Measurements from ENCODE around the gene TEAD3.

TEAD3 gene

GRCh38 chr6:35501784-35502183, 4.9 kb upstream of the TEAD3 start:
- Histone ChIP-seq H3K4me3 (ENCODE audit: low read depth in 1 of 2, low read length in 2 of 2) (no peak overlapping the region), H3K4me2 (ENCODE audit: insufficient read depth, low read length) (no peak overlapping the region), H3K4me1 (ENCODE audit: insufficient read depth, low read length) (peaks cover 12% of the 10 kb centered on the region), H4K20me1 (ENCODE audit: insufficient read depth, low read length) (peaks cover 4% of the 10 kb centered on the region; the same call in 1 of the 2 replicates), H3K9ac (ENCODE audit: low read depth, low read length) (no peak overlapping the region), H2AFZ (ENCODE audit: low read depth, low read length) (no peak overlapping the region), H3K36me3 (ENCODE audit: insufficient read depth, low read length) (no peaks in the 10 kb centered on the region), H3K79me2 (ENCODE audit: insufficient read depth, low read length) (no peaks in the 10 kb centered on the region), H3K27me3 (ENCODE audit: insufficient read depth, low read length, poor library complexity) (peaks cover 36% of the 10 kb centered on the region), H3K9me3 (ENCODE audit: insufficient read depth, low read length, severe bottlenecking) (no peaks in the 10 kb centered on the region), H3K27ac (ENCODE audit: low read length) (no peak overlapping the region)
- ATAC-seq (ENCODE audit: insufficient read depth, low read depth) = no peak
- no peak for TF ChIP-seq CTCF (IDR thresholded peaks at IDR 0.05; ENCODE audit: borderline replicate concordance, extremely low read depth, low read length, poor library complexity, severe bottlenecking)
- no peak for DNase-seq

DNA sequence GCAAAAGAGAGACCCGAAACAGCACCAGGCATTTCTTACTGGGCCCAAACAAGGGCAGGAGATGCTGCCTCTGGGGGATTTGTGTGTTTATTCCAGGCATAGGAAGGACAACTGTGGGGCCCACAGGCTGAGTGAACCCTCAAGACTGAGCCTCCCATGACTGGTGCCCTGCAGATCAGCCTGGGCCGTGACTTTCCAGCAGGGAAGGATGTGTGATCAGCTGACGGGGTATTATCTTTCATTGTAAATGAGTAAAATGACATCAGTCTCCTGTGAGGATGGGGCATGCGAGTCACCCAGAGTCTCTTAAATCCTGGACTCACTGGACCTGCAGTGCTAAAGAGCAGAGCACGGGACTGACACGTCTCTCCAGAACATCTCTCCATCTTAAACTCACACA, 3.9 kb upstream of the TEAD3 start:
- Histone ChIP-seq H3K4me2 (ENCODE audit: insufficient read depth, low read length) (no peak overlapping the region), H3K36me3 (ENCODE audit: insufficient read depth, low read length) (no peaks in the 10 kb centered on the region), H4K20me1 (ENCODE audit: insufficient read depth, low read length) (peaks cover 4% of the 10 kb centered on the region), H3K4me1 (ENCODE audit: insufficient read depth, low read length) (peaks cover 12% of the 10 kb centered on the region), H3K27me3 (ENCODE audit: insufficient read depth, low read length, poor library complexity) (peaks cover 36% of the 10 kb centered on the region), H3K9me3 (ENCODE audit: insufficient read depth, low read length, severe bottlenecking) (no peaks in the 10 kb centered on the region), H3K27ac (ENCODE audit: low read length) (no peak overlapping the region), H3K9ac (ENCODE audit: low read depth, low read length) (no peak overlapping the region), H3K79me2 (ENCODE audit: insufficient read depth, low read length) (no peaks in the 10 kb centered on the region), H2AFZ (ENCODE audit: low read depth, low read length) (no peak overlapping the region), H3K4me3 (ENCODE audit: low read depth in 1 of 2, low read length in 2 of 2) (no peak overlapping the region)
- DNase-seq (no peak), ATAC-seq (ENCODE audit: insufficient read depth, low read depth) (no peak)
- TF ChIP-seq EZH2 (IDR thresholded peaks at IDR 0.05; ENCODE audit: borderline replicate concordance, low read depth, low read length, severe bottlenecking) (no peak), CTCF (IDR thresholded peaks at IDR 0.05; ENCODE audit: borderline replicate concordance, extremely low read depth, low read length, poor library complexity, severe bottlenecking) (no peak)

DNA sequence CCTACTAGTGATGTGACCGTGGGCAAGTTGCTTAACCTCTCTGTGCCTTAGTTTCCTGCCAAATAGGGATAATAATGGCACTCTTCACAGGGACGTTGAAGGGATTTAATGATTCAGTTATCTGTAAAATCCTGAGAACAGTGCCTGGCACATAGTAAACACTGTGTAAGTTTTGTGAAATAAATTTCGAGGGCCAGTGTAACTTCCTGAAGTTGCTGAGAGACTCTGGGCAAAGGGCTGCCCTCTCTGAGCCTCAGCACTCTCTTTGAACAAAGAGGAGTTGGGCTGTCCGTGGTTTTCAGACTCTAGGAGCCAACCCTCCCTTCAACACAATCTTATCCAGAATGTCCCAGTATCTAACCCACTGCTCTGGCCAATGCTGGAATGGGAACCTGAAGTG, 2.5 kb upstream of the TEAD3 start:
- ATAC-seq (ENCODE audit: insufficient read depth, low read depth) = no peak
- no peaks in the 10 kb centered on the region for H3K79me2 ChIP-seq (ENCODE audit: insufficient read depth, low read length)
- H3K36me3 ChIP-seq (ENCODE audit: insufficient read depth, low read length) = no peaks in the 10 kb centered on the region
- no peak overlapping the region for H2AFZ ChIP-seq (ENCODE audit: low read depth, low read length)
- H3K27me3 ChIP-seq (ENCODE audit: insufficient read depth, low read length, poor library complexity) = peaks cover 45% of the 10 kb centered on the region
- DNase-seq = no peak
- H3K27ac ChIP-seq (ENCODE audit: low read length) = no peak overlapping the region
- TF ChIP-seq CTCF (IDR thresholded peaks at IDR 0.05; ENCODE audit: borderline replicate concordance, extremely low read depth, low read length, poor library complexity, severe bottlenecking) = no peak
- TF ChIP-seq EZH2 (IDR thresholded peaks at IDR 0.05; ENCODE audit: borderline replicate concordance, low read depth, low read length, severe bottlenecking) = no peak
- peaks cover 8% of the 10 kb centered on the region for H4K20me1 ChIP-seq (ENCODE audit: insufficient read depth, low read length)
- no peaks in the 10 kb centered on the region for H3K9me3 ChIP-seq (ENCODE audit: insufficient read depth, low read length, severe bottlenecking)
- H3K4me1 ChIP-seq (ENCODE audit: insufficient read depth, low read length) = peaks cover 12% of the 10 kb centered on the region
- no peak overlapping the region for H3K9ac ChIP-seq (ENCODE audit: low read depth, low read length)
- H3K4me2 ChIP-seq (ENCODE audit: insufficient read depth, low read length) = no peak overlapping the region
- no peak overlapping the region for H3K4me3 ChIP-seq (ENCODE audit: low read depth in 1 of 2, low read length in 2 of 2)

Data from DND-41 (cell line).